Upper lobe of right lung (tissue), 1 donor: ENCODE results near the gene ARHGEF28. TPM values are rescaled to one million over a fixed set of nuclear protein-coding genes. Genes with fewer than 3 reads are reported as not detected.
A peak's percentile ranks its signal among the peaks of the same experiment; 100 is the strongest.

Source experiments
- ATAC-seq: fragments of 200-7000 bp; cut with Tn5 transposase; one replicate; pipeline ENCODE4 v1.9.1; 2020; ENCODE audit warnings: mild to moderate bottlenecking, moderate library complexity
- DNase-seq: peaks from one replicate; pipeline ENCODE4 v3.0.0-alpha.2; 2020
- H3K27ac ChIP-seq: fragments of 200-600 bp; one replicate; pipeline ENCODE4 v1.8.0; 2022
- H3K27me3 ChIP-seq: fragments of 200-600 bp; one replicate; pipeline ENCODE4 v1.8.0; 2022; ENCODE audit warnings: mild to moderate bottlenecking
- H3K36me3 ChIP-seq: fragments of 200-600 bp; one replicate; pipeline ENCODE4 v1.8.0; 2022
- H3K4me1 ChIP-seq: fragments of 200-600 bp; one replicate; pipeline ENCODE4 v1.8.0; 2022
- H3K4me3 ChIP-seq: fragments of 200-600 bp; one replicate; pipeline ENCODE4 v1.8.0; 2022; ENCODE audit warnings: mild to moderate bottlenecking
- H3K9me3 ChIP-seq: fragments of 200-600 bp; one replicate; pipeline ENCODE4 v1.8.0; 2022
- CTCF ChIP-seq: fragments of 200-600 bp; IDR thresholded peaks from one replicate; pipeline ENCODE4 v1.8.0; 2022; ENCODE audit warnings: antibody characterized with exemption
- intact Hi-C: fragments of 100-400 bp; cut with DNase I; formaldehyde crosslinking; loops from one replicate; pipeline ENCODE4 v1.11.0; 2022
- total RNA-seq: library from RNA; stranded (reverse); fragmentation: NEBNext Ultra II Directional; extraction: Animal tissue kit (Norgen Biotek cat#: 25700); gene quantifications from one replicate; pipeline ENCODE4 v1.2.1, GENCODE V29; 2021
- donor health status: DM: no; HTN: yes; CAD: no; lungs with severe emphysema.

ARHGEF28 gene
- total RNA-seq, 1 donor from 2014 or later, result 22.3 TPM

GRCh38 chr5:73666891-73667290 is 40.9 kb downstream of the ARHGEF28 start:
- DNase-seq, result no peak
- Histone ChIP-seq H3K36me3 (no peaks in the 10 kb centered on the region), H3K27ac (no peak overlapping the region), H3K27me3 (no peaks in the 10 kb centered on the region), H3K9me3 (no peaks in the 10 kb centered on the region), H3K4me3 (no peak overlapping the region), H3K4me1 (peaks cover 17% of the 10 kb centered on the region)
- TF ChIP-seq CTCF, result no peak
- intact Hi-C loops, result no loop called here
- ATAC-seq, result no peak

- Histone ChIP-seq H3K9me3 (no peaks in the 10 kb centered on the region), H3K4me3 (no peak overlapping the region), H3K4me1 (peaks cover 20% of the 10 kb centered on the region), H3K36me3 (no peaks in the 10 kb centered on the region), H3K27me3 (no peaks in the 10 kb centered on the region), H3K27ac (no peak overlapping the region)
- ATAC-seq, result no peak
- no peak for TF ChIP-seq CTCF
- intact Hi-C loops, result no loop called here
- DNase-seq, result no peak
Observed at GRCh38 chr5:73668017-73668416, 42.0 kb downstream of the ARHGEF28 start.

GRCh38 chr5:73668486-73669111 is 42.6 kb downstream of the ARHGEF28 start:
- peak; percentile 10 for ATAC-seq

GRCh38 chr5:73670731-73671130 is 44.7 kb downstream of the ARHGEF28 start:
- Histone ChIP-seq H3K36me3 (no peaks in the 10 kb centered on the region), H3K9me3 (no peaks in the 10 kb centered on the region), H3K27ac (no peak overlapping the region), H3K4me1 (peaks cover 28% of the 10 kb centered on the region), H3K4me3 (no peak overlapping the region), H3K27me3 (no peaks in the 10 kb centered on the region)
- no peak for ATAC-seq
- DNase-seq, result no peak
- no peak for TF ChIP-seq CTCF
- intact Hi-C loops, result no loop called here

More at GRCh38 chr5:73668486-73669111, 42.6 kb downstream of the ARHGEF28 start:
- Histone ChIP-seq H3K27me3 (no peaks in the 10 kb centered on the region), H3K4me1 (peaks cover 19% of the 10 kb centered on the region), H3K9me3 (no peaks in the 10 kb centered on the region), H3K4me3 (no peak overlapping the region), H3K36me3 (no peaks in the 10 kb centered on the region), H3K27ac (no peak overlapping the region)
- intact Hi-C loops, result no loop called here
- no peak for TF ChIP-seq CTCF
- no peak for DNase-seq

- intact Hi-C loops, result no loop called here
- peaks cover 28% of the 10 kb centered on the region for H3K4me1 ChIP-seq
- ATAC-seq (no peak), DNase-seq (no peak)
- H3K36me3 ChIP-seq, result no peaks in the 10 kb centered on the region
- H3K27ac ChIP-seq, result no peak overlapping the region
- H3K4me3 ChIP-seq, result no peak overlapping the region
- no peaks in the 10 kb centered on the region for H3K27me3 ChIP-seq
- H3K9me3 ChIP-seq, result no peaks in the 10 kb centered on the region
- no peak for TF ChIP-seq CTCF
Observed at GRCh38 chr5:73672132-73672531, 46.1 kb downstream of the ARHGEF28 start.

GRCh38 chr5:73673161-73673591 is 47.2 kb downstream of the ARHGEF28 start:
- DNase-seq (no peak), ATAC-seq (peak; percentile 83)
- no peaks in the 10 kb centered on the region for H3K9me3 ChIP-seq
- intact Hi-C loops, result no loop called here
- no peaks in the 10 kb centered on the region for H3K27me3 ChIP-seq
- peak overlapping the region; percentile 55 for H3K27ac ChIP-seq
- no peak for TF ChIP-seq CTCF
- H3K4me1 ChIP-seq, result peaks cover 28% of the 10 kb centered on the region
- H3K36me3 ChIP-seq, result no peaks in the 10 kb centered on the region
- H3K4me3 ChIP-seq, result no peak overlapping the region
